ENCODE data around the gene STK25. TPM values are rescaled to one million over a fixed set of nuclear protein-coding genes. Genes with fewer than 3 reads are reported as not detected.

Gene STK25
- polyA plus RNA-seq, 2 of the 4 experiments (the other 2 are of a cell fraction) = 101 to 138 TPM

DNA sequence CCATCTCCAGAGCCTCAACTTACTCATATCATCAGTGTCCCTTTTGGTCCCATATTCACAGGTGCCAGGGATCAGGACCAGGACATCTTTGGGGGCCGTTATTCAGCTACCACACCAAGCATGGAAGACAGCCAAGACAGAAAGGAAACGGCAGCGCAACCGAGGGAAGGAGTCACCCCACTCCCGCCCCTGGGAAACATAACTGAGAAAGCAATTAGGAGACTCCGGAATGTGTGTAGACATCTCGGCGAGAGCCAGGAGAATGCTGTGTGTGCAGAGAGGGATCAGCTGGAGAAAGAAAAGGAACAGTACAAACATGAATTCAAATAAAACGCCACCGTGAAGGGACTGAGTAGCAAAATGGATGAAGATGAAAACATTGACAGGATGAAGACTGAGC lies 36.7 kb upstream of the STK25 start:
- FAIRE-seq (no peak), DNase-seq (ENCODE audit: low read depth in 1 of 2, low spot score in 1 of 2) (no peak), ATAC-seq (no peak)
- Histone ChIP-seq H3K27ac (no peak overlapping the region), H3K4me1 (peaks cover 21% of the 10 kb centered on the region), H3K9me3 (no peaks in the 10 kb centered on the region), H3K4me2 (no peak overlapping the region), H3K4me3 (no peak overlapping the region)
- POLR2A ChIA-PET = no interaction called here
- TF ChIP-seq RAD21 (conservative IDR thresholded peaks at IDR 0.05 in 1 of 2, IDR thresholded peaks at IDR 0.05 in 1 of 2) (no peak), POLR2AphosphoS2 (conservative IDR thresholded peaks at IDR 0.05; ENCODE audit: low read length) (no peak), KDM5A (IDR thresholded peaks at IDR 0.05) (no peak), NR3C1 (IDR thresholded peaks at IDR 0.05) (no peak), FOSB (CRISPR knock-in tag; IDR thresholded peaks at IDR 0.05) (no peak), FOSL2 (IDR thresholded peaks at IDR 0.05) (no peak), FOSL2 (CRISPR knock-in tag; IDR thresholded peaks at IDR 0.05) (no peak), SREBF2 (IDR thresholded peaks at IDR 0.05) (no peak)
- TF ChIP-seq, protein P1, sequence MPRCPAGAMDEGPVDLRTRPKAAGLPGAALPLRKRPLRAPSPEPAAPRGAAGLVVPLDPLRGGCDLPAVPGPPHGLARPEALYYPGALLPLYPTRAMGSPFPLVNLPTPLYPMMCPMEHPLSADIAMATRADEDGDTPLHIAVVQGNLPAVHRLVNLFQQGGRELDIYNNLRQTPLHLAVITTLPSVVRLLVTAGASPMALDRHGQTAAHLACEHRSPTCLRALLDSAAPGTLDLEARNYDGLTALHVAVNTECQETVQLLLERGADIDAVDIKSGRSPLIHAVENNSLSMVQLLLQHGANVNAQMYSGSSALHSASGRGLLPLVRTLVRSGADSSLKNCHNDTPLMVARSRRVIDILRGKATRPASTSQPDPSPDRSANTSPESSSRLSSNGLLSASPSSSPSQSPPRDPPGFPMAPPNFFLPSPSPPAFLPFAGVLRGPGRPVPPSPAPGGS (IDR thresholded peaks at IDR 0.05) = no peak
- TF ChIP-seq, protein P2, sequence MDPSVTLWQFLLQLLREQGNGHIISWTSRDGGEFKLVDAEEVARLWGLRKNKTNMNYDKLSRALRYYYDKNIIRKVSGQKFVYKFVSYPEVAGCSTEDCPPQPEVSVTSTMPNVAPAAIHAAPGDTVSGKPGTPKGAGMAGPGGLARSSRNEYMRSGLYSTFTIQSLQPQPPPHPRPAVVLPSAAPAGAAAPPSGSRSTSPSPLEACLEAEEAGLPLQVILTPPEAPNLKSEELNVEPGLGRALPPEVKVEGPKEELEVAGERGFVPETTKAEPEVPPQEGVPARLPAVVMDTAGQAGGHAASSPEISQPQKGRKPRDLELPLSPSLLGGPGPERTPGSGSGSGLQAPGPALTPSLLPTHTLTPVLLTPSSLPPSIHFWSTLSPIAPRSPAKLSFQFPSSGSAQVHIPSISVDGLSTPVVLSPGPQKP (IDR thresholded peaks at IDR 0.05; ENCODE audit: low read depth, low read length) = no peak
- TF ChIP-seq, protein P3, sequence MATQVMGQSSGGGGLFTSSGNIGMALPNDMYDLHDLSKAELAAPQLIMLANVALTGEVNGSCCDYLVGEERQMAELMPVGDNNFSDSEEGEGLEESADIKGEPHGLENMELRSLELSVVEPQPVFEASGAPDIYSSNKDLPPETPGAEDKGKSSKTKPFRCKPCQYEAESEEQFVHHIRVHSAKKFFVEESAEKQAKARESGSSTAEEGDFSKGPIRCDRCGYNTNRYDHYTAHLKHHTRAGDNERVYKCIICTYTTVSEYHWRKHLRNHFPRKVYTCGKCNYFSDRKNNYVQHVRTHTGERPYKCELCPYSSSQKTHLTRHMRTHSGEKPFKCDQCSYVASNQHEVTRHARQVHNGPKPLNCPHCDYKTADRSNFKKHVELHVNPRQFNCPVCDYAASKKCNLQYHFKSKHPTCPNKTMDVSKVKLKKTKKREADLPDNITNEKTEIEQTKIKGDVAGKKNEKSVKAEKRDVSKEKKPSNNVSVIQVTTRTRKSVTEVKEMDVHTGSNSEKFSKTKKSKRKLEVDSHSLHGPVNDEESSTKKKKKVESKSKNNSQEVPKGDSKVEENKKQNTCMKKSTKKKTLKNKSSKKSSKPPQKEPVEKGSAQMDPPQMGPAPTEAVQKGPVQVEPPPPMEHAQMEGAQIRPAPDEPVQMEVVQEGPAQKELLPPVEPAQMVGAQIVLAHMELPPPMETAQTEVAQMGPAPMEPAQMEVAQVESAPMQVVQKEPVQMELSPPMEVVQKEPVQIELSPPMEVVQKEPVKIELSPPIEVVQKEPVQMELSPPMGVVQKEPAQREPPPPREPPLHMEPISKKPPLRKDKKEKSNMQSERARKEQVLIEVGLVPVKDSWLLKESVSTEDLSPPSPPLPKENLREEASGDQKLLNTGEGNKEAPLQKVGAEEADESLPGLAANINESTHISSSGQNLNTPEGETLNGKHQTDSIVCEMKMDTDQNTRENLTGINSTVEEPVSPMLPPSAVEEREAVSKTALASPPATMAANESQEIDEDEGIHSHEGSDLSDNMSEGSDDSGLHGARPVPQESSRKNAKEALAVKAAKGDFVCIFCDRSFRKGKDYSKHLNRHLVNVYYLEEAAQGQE (IDR thresholded peaks at IDR 0.05) = no peak
- CTCF ChIA-PET = no interaction called here
- 55% methylated on average over 10 of the region's 10 CpGs for WGBS (ENCODE audit: missing lambda C conversion rate)

DNA sequence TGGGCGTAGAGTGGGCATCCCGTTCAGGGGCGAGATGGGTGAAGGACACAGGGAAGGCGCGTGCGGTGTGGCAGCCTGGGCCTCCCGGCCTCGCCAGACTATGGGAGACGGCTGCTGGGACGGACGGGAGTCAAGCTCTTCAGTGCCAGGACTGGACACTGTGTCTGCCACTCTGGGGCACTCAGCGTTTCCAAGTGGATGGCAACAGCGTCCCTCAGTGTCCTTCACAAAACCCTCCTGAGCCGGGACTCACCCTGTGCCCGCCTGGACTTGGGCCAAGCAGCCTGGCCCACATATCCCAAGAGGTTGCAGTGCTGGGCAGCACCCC lies 33.9 kb upstream of the STK25 start:
- TF ChIP-seq RARB (CRISPR knock-in tag; IDR thresholded peaks at IDR 0.05) = no peak
- Histone ChIP-seq H3K4me2 (no peak overlapping the region), H3K9me3 (no peaks in the 10 kb centered on the region), H3K27ac (no peak overlapping the region), H3K4me3 (no peak overlapping the region), H3K4me1 (peaks cover 14% of the 10 kb centered on the region)
- WGBS (ENCODE audit: missing lambda C conversion rate) = 79% methylated on average over 12 of the region's 15 CpGs
- ATAC-seq (peak in 1 of 2 experiments; percentile 8; a peak in 2 of 6 replicates), FAIRE-seq (no peak), DNase-seq (ENCODE audit: low read depth in 1 of 2, low spot score in 1 of 2) (no peak)
- ChIA-PET CTCF (interaction anchor here (1.1 kb wide), 1 partner anchor 9 kb away, joined by 3 read pairs; no protein-coding TSS in a partner anchor), POLR2A (no interaction called here)

DNA sequence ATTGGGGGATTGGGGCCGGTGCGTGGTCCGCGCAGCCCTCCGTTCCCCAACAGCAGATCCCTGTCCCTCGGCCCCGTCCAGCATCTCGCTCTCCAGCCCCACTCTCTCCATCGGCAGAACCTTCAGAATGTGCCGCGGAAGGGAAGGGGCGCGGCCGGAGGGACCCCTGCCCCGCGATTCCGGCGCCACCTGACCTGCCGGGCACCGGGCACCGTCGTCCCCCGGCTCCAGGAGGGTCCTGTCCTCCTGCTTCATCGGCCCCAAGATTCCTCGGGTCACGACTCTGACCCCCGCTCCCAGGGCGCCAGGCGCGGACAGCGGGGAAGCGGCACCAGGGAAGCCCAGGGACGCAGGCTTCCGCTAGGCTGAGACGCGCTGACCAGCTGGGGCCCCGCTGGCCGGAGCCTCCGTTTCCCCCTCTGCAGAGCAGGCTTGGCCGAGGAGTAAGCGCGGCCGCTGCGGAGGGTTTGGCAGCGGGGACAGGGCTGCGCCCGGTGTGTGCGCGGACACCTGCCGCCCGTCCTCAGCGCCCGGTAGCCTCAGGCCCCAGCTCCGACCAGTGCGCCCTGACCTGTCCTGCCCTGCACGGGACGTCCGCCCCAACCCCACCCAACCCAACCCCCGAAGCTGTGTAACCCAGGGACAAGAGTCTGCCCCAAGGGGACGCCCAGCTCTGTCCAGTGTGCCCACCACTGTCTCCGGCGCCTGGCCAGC lies 33.3 kb upstream of the STK25 start:
- CTCF ChIA-PET = interaction anchor here (1.1 kb wide), 1 partner anchor 9 kb away, joined by 3 read pairs; no protein-coding TSS in a partner anchor
- no peak for DNase-seq (ENCODE audit: low read depth in 1 of 2, low spot score in 1 of 2)
- no peaks in the 10 kb centered on the region for H3K9me3 ChIP-seq
- peak overlapping the region; percentile 44; the same call in 2 of the 3 replicates for H3K4me3 ChIP-seq
- peak; percentile 8 to 42; a peak in 4 of 6 replicates for ATAC-seq
- TF ChIP-seq BHLHE40 (IDR thresholded peaks at IDR 0.05; ENCODE audit: low read depth, low read length) (no peak), CEBPB (IDR thresholded peaks at IDR 0.05) (no peak), HEYL (CRISPR knock-in tag; IDR thresholded peaks at IDR 0.05) (no peak), KDM1A (IDR thresholded peaks at IDR 0.05; ENCODE audit: low read depth) (no peak), FOSB (CRISPR knock-in tag; IDR thresholded peaks at IDR 0.05) (no peak), MAFK (IDR thresholded peaks at IDR 0.05; ENCODE audit: partially characterized antibody) (no peak), MYC (IDR thresholded peaks at IDR 0.05; ENCODE audit: borderline replicate concordance, low read length) (no peak), TP53 (CRISPR knock-in tag; IDR thresholded peaks at IDR 0.05) (no peak), KDM5A (IDR thresholded peaks at IDR 0.05) (no peak), HOXB5 (CRISPR knock-in tag; IDR thresholded peaks at IDR 0.05) (no peak), RCOR1 (IDR thresholded peaks at IDR 0.05; ENCODE audit: low read depth, low read length) (no peak), MAZ (IDR thresholded peaks at IDR 0.05; ENCODE audit: borderline replicate concordance, low read depth, low read length) (no peak), PHF8 (IDR thresholded peaks at IDR 0.05; ENCODE audit: borderline replicate concordance, low read depth) (no peak), FOSL2 (IDR thresholded peaks at IDR 0.05) (no peak), FOSL2 (CRISPR knock-in tag; IDR thresholded peaks at IDR 0.05) (no peak), RARB (CRISPR knock-in tag; IDR thresholded peaks at IDR 0.05) (no peak), EHMT2 (IDR thresholded peaks at IDR 0.05; ENCODE audit: low read depth) (no peak)
- TF ChIP-seq, protein P1 (IDR thresholded peaks at IDR 0.05) = no peak
- TF ChIP-seq, protein P4, sequence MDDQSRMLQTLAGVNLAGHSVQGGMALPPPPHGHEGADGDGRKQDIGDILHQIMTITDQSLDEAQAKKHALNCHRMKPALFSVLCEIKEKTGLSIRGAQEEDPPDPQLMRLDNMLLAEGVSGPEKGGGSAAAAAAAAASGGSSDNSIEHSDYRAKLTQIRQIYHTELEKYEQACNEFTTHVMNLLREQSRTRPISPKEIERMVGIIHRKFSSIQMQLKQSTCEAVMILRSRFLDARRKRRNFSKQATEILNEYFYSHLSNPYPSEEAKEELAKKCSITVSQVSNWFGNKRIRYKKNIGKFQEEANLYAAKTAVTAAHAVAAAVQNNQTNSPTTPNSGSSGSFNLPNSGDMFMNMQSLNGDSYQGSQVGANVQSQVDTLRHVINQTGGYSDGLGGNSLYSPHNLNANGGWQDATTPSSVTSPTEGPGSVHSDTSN (IDR thresholded peaks at IDR 0.05) = no peak
- POLR2A ChIA-PET = no interaction called here
- 70% methylated on average over 4 of the region's 62 CpGs for WGBS (ENCODE audit: missing lambda C conversion rate)
- peaks cover 9% of the 10 kb centered on the region for H3K4me1 ChIP-seq
- H3K4me2 ChIP-seq = peak overlapping the region; percentile 81
- H3K27ac ChIP-seq = peak overlapping the region in 1 of 2 experiments; percentile 38; a peak in 1 of 6 replicates
- FAIRE-seq = no peak

All from A549 (cell line).